ENCODE data around the gene WDCP.

The WDCP gene

GRCh38 chr2:24051833-24052232 is 4.6 kb upstream of the WDCP start:
- no peak for DNase-seq
- TF ChIP-seq EZH2 (IDR thresholded peaks at IDR 0.05; ENCODE audit: borderline replicate concordance, low read depth, low read length, severe bottlenecking) (no peak), CTCF (IDR thresholded peaks at IDR 0.05; ENCODE audit: borderline replicate concordance, extremely low read depth, low read length, poor library complexity, severe bottlenecking) (no peak)
- Histone ChIP-seq H3K27ac (ENCODE audit: low read length) (no peak overlapping the region), H3K27me3 (ENCODE audit: insufficient read depth, low read length, poor library complexity) (no peaks in the 10 kb centered on the region), H3K36me3 (ENCODE audit: insufficient read depth, low read length) (no peaks in the 10 kb centered on the region), H4K20me1 (ENCODE audit: insufficient read depth, low read length) (no peaks in the 10 kb centered on the region), H3K79me2 (ENCODE audit: insufficient read depth, low read length) (peaks cover 3% of the 10 kb centered on the region), H3K4me1 (ENCODE audit: insufficient read depth, low read length) (peaks cover 12% of the 10 kb centered on the region), H3K9me3 (ENCODE audit: insufficient read depth, low read length, severe bottlenecking) (no peaks in the 10 kb centered on the region), H3K4me2 (ENCODE audit: insufficient read depth, low read length) (no peak overlapping the region), H3K4me3 (ENCODE audit: low read depth in 1 of 2, low read length in 2 of 2) (no peak overlapping the region), H3K9ac (ENCODE audit: low read depth, low read length) (no peak overlapping the region), H2AFZ (ENCODE audit: low read depth, low read length) (no peak overlapping the region)
- ATAC-seq (ENCODE audit: insufficient read depth, low read depth): no peak

DNA sequence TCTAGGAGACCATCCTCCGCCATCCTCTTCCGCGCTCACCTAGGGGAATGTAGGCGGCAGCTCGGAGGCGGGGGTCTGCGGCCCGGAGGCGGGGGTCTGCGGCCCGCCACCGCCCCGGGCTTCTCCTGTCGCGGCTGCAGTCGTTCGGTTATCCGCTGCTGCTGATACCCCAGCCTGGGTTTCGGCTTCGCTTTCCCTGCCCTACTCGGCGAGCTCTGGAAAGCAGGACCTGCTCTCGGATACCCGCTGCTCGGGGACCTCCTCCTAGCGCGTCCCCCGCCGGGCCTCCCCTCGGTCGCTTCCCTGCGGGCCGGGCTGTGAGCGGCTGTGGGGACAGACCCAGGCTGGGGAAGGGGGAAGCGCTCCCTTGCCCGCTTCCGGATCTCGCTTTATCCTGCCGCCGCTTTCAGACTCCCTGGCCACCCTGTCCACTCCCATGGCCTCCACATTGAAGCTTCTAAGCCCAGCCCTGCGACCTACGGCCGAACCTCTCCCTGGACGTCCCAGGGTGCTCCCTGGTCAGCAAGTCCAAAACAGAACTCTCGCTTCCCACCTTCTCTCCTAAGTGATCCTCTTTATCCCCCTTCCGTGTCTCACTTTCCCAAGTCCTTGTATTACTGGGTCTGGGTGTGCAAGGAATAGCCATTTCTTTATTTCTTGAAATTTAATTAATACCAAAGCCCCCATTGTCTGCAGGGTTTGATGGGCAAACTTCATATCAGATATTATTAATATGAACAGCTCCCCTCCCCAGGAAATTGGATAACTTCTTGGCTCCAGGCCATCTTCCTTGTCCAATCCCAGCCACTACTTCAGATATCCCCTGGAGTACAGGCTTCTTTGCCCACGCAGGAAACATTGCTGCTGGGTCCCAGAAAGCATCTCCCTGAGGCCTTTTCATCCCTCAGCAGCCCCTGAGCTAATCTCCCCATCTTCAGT is 3.1 kb upstream of the WDCP start:
- peaks cover 18% of the 10 kb centered on the region for H3K79me2 ChIP-seq (ENCODE audit: insufficient read depth, low read length)
- no peak overlapping the region for H3K27ac ChIP-seq (ENCODE audit: low read length)
- no peak overlapping the region; the same call in 1 of the 2 replicates for H3K9ac ChIP-seq (ENCODE audit: low read depth, low read length)
- no peaks in the 10 kb centered on the region for H3K36me3 ChIP-seq (ENCODE audit: insufficient read depth, low read length)
- TF ChIP-seq EZH2 (IDR thresholded peaks at IDR 0.05; ENCODE audit: borderline replicate concordance, low read depth, low read length, severe bottlenecking) (no peak), CTCF (IDR thresholded peaks at IDR 0.05; ENCODE audit: borderline replicate concordance, extremely low read depth, low read length, poor library complexity, severe bottlenecking) (no peak)
- H3K4me3 ChIP-seq (ENCODE audit: low read depth in 1 of 2, low read length in 2 of 2): peak overlapping the region in 1 of 2 experiments; percentile 51; a peak in 2 of 4 replicates
- H3K27me3 ChIP-seq (ENCODE audit: insufficient read depth, low read length, poor library complexity): no peaks in the 10 kb centered on the region
- H4K20me1 ChIP-seq (ENCODE audit: insufficient read depth, low read length): no peaks in the 10 kb centered on the region
- no peaks in the 10 kb centered on the region for H3K9me3 ChIP-seq (ENCODE audit: insufficient read depth, low read length, severe bottlenecking)
- no peak for DNase-seq
- ATAC-seq (ENCODE audit: insufficient read depth, low read depth): no peak
- H3K4me1 ChIP-seq (ENCODE audit: insufficient read depth, low read length): peaks cover 24% of the 10 kb centered on the region
- H3K4me2 ChIP-seq (ENCODE audit: insufficient read depth, low read length): peak overlapping the region; percentile 63
- no peak overlapping the region; the same call in 1 of the 2 replicates for H2AFZ ChIP-seq (ENCODE audit: low read depth, low read length)

GRCh38 chr2:24049485-24050021 is 2.4 kb upstream of the WDCP start, which contains the start of gene FKBP1B:
Gene FKBP1B (plus strand): TSS chr2:24049741. CDS start chr2:24049850, 109 bp downstream.
- Histone ChIP-seq H3K27ac (ENCODE audit: low read length) (no peak within 1 kb of the TSS), H3K36me3 (ENCODE audit: insufficient read depth, low read length) (no peaks in the 10 kb centered on the region), H3K4me3 (ENCODE audit: low read depth in 1 of 2, low read length in 2 of 2) (peak within 1 kb of the TSS in 1 of 2 experiments; percentile 51; a peak in 3 of 4 replicates), H3K79me2 (ENCODE audit: insufficient read depth, low read length) (peaks cover 26% of the 10 kb centered on the region), H3K9me3 (ENCODE audit: insufficient read depth, low read length, severe bottlenecking) (no peaks in the 10 kb centered on the region), H3K4me1 (ENCODE audit: insufficient read depth, low read length) (peaks cover 29% of the 10 kb centered on the region), H3K27me3 (ENCODE audit: insufficient read depth, low read length, poor library complexity) (no peaks in the 10 kb centered on the region), H4K20me1 (ENCODE audit: insufficient read depth, low read length) (0 out of 2 replicates have a peak, but pooled peaks cover 3% of the 10 kb centered on the region), H3K4me2 (ENCODE audit: insufficient read depth, low read length) (peak within 1 kb of the TSS; percentile 63), H3K9ac (ENCODE audit: low read depth, low read length) (peak within 1 kb of the TSS; percentile 40), H2AFZ (ENCODE audit: low read depth, low read length) (peak within 1 kb of the TSS; percentile 51)
- ATAC-seq (ENCODE audit: insufficient read depth, low read depth) (no peak), DNase-seq (peak; percentile 47)
- TF ChIP-seq CTCF (IDR thresholded peaks at IDR 0.05; ENCODE audit: borderline replicate concordance, extremely low read depth, low read length, poor library complexity, severe bottlenecking) (no peak), EZH2 (IDR thresholded peaks at IDR 0.05; ENCODE audit: borderline replicate concordance, low read depth, low read length, severe bottlenecking) (no peak)
